H1 (cell line): ENCODE data around the gene MMP1. TPM values are rescaled to one million over a fixed set of nuclear protein-coding genes. Genes with fewer than 3 reads are reported as not detected.

ENCODE experiments used
- CHD2 ChIP-seq: IDR thresholded peaks from 2 replicates; pipeline ENCODE4 v1.6.1; 2012; ENCODE audit warnings: low read length, improper control_type of control experiment
- CTBP2 ChIP-seq: IDR thresholded peaks from 2 replicates; pipeline ENCODE4 v1.7.0; 2011; ENCODE audit warnings: borderline replicate concordance, mild to moderate bottlenecking, moderate library complexity, mixed read lengths, low read length; ENCODE audit not compliant: insufficient read depth, insufficient read length
- GABPA ChIP-seq: IDR thresholded peaks from 2 replicates; pipeline ENCODE4 v1.6.1; 2011; ENCODE audit warnings: mild to moderate bottlenecking, low read length, moderate library complexity, borderline replicate concordance; ENCODE audit not compliant: insufficient read depth
- HDAC2 ChIP-seq, 2 experiments: fragments of 300-600 bp in 1 of 2; sonication (generic) in 1 of 2; IDR thresholded peaks; 2 replicates each; pipeline ENCODE4 v1.6.1; 2011 to 2012; ENCODE audit warnings: low read depth in 2 of 2, low read length in 2 of 2, mild to moderate bottlenecking in 2 of 2, moderate library complexity in 2 of 2, borderline replicate concordance in 1 of 2, inconsistent platforms in 1 of 2
- SIRT6 ChIP-seq: IDR thresholded peaks from one replicate; pipeline ENCODE4 v1.7.1; 2012; ENCODE audit warnings: low read length, inconsistent platforms
- polyA plus RNA-seq, 7 experiments: library from polyadenylated mRNA; depleted of rRNA in 3 of 7; stranded (reverse) in 5 of 7; unstranded in 2 of 7; fragments of >200 nt in 5 of 7; fragments of 200-250 nt in 2 of 7; gene quantifications; 1 replicate in 5 of 7; 2 replicates in 1 of 7; 4 replicates in 1 of 7; pipeline versions ENCODE4 v1.2.1 to v1.2.3, GENCODE V29; 2011 to 2013; ENCODE audit warnings: missing spikeins in 2 of 7, mixed read lengths in 2 of 7
- total RNA-seq: library from RNA; stranded (reverse); fragmentation: NEBNext Ultra II Directional; extraction: Animal tissue kit (Norgen Biotek cat#: 25700); gene quantifications from 2 replicates; pipeline ENCODE4 v1.2.1, GENCODE V29; 2021
- TF ChIP-seq, protein P1 (sequence below): fragments of 300-600 bp; sonication (generic); IDR thresholded peaks from 2 replicates; pipeline ENCODE4 v1.7.1; 2012; ENCODE audit warnings: low read length, moderate library complexity, mild to moderate bottlenecking, inconsistent platforms; ENCODE audit not compliant: insufficient replicate concordance
- TF ChIP-seq, protein P2 (sequence below): IDR thresholded peaks from 2 replicates; pipeline ENCODE4 v1.6.1; 2012; ENCODE audit warnings: low read length, inconsistent platforms

Gene MMP1
- total and polyA plus RNA-seq, 2 of the 8 experiments (the other 6 are each of a cell fraction or from before 2014, with no cell fraction given): not detected

DNA sequence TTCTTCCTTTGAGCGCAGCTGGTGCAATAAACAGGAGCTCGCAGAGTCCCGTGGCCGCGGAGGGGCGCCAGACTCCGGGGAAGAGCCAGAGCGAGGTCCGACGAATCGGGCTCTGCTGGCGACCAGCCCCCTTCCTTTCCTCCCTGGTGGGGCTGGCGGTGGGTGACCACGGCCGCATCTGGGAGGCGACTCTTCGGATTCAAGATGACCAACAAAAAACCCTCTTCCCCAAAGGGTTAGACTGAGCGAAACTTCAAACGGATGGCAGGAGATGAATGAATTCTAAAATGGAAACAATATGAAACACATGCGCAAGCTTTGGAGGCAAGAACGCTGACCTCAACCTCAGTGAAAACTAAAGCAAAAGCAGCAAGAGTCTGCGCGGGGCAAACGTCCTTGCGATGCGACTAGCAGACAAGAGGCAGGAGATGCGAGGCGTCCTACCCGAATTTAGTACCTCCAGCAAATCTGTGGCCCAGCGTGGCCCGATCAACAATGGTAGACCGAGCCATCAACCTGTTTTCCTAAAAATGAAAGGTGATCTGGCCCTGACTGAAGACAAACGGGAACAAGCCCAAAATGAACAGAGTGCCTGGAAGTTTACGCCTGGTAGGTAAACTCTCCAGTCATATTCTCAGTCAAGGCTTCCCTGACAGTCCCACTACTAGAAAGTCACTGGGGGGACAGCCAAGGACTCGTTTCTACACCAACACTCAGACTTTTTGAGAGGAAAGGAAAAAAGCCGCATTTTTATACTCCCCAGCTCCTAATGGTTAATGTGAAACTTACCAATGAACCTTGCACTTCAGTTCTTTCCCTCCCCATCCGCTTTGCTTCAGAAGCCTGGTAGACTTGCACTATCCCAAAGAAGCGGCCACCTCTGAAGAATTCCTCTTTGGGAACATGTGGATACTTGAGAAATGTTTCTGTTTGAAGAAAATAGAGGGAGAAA, 33.8 kb upstream of the MMP1 start (continued):
- TF ChIP-seq, protein P1, sequence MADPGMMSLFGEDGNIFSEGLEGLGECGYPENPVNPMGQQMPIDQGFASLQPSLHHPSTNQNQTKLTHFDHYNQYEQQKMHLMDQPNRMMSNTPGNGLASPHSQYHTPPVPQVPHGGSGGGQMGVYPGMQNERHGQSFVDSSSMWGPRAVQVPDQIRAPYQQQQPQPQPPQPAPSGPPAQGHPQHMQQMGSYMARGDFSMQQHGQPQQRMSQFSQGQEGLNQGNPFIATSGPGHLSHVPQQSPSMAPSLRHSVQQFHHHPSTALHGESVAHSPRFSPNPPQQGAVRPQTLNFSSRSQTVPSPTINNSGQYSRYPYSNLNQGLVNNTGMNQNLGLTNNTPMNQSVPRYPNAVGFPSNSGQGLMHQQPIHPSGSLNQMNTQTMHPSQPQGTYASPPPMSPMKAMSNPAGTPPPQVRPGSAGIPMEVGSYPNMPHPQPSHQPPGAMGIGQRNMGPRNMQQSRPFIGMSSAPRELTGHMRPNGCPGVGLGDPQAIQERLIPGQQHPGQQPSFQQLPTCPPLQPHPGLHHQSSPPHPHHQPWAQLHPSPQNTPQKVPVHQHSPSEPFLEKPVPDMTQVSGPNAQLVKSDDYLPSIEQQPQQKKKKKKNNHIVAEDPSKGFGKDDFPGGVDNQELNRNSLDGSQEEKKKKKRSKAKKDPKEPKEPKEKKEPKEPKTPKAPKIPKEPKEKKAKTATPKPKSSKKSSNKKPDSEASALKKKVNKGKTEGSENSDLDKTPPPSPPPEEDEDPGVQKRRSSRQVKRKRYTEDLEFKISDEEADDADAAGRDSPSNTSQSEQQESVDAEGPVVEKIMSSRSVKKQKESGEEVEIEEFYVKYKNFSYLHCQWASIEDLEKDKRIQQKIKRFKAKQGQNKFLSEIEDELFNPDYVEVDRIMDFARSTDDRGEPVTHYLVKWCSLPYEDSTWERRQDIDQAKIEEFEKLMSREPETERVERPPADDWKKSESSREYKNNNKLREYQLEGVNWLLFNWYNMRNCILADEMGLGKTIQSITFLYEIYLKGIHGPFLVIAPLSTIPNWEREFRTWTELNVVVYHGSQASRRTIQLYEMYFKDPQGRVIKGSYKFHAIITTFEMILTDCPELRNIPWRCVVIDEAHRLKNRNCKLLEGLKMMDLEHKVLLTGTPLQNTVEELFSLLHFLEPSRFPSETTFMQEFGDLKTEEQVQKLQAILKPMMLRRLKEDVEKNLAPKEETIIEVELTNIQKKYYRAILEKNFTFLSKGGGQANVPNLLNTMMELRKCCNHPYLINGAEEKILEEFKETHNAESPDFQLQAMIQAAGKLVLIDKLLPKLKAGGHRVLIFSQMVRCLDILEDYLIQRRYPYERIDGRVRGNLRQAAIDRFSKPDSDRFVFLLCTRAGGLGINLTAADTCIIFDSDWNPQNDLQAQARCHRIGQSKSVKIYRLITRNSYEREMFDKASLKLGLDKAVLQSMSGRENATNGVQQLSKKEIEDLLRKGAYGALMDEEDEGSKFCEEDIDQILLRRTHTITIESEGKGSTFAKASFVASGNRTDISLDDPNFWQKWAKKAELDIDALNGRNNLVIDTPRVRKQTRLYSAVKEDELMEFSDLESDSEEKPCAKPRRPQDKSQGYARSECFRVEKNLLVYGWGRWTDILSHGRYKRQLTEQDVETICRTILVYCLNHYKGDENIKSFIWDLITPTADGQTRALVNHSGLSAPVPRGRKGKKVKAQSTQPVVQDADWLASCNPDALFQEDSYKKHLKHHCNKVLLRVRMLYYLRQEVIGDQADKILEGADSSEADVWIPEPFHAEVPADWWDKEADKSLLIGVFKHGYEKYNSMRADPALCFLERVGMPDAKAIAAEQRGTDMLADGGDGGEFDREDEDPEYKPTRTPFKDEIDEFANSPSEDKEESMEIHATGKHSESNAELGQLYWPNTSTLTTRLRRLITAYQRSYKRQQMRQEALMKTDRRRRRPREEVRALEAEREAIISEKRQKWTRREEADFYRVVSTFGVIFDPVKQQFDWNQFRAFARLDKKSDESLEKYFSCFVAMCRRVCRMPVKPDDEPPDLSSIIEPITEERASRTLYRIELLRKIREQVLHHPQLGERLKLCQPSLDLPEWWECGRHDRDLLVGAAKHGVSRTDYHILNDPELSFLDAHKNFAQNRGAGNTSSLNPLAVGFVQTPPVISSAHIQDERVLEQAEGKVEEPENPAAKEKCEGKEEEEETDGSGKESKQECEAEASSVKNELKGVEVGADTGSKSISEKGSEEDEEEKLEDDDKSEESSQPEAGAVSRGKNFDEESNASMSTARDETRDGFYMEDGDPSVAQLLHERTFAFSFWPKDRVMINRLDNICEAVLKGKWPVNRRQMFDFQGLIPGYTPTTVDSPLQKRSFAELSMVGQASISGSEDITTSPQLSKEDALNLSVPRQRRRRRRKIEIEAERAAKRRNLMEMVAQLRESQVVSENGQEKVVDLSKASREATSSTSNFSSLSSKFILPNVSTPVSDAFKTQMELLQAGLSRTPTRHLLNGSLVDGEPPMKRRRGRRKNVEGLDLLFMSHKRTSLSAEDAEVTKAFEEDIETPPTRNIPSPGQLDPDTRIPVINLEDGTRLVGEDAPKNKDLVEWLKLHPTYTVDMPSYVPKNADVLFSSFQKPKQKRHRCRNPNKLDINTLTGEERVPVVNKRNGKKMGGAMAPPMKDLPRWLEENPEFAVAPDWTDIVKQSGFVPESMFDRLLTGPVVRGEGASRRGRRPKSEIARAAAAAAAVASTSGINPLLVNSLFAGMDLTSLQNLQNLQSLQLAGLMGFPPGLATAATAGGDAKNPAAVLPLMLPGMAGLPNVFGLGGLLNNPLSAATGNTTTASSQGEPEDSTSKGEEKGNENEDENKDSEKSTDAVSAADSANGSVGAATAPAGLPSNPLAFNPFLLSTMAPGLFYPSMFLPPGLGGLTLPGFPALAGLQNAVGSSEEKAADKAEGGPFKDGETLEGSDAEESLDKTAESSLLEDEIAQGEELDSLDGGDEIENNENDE: no peak
- TF ChIP-seq CTBP2 (no peak), CHD2 (no peak), GABPA (no peak), SIRT6 (no peak), HDAC2 (IDR thresholded peaks at IDR 0.05; ENCODE audit: borderline replicate concordance in 1 of 2, low read depth in 2 of 2, low read length in 2 of 2) (no peak)
- TF ChIP-seq, protein P2, sequence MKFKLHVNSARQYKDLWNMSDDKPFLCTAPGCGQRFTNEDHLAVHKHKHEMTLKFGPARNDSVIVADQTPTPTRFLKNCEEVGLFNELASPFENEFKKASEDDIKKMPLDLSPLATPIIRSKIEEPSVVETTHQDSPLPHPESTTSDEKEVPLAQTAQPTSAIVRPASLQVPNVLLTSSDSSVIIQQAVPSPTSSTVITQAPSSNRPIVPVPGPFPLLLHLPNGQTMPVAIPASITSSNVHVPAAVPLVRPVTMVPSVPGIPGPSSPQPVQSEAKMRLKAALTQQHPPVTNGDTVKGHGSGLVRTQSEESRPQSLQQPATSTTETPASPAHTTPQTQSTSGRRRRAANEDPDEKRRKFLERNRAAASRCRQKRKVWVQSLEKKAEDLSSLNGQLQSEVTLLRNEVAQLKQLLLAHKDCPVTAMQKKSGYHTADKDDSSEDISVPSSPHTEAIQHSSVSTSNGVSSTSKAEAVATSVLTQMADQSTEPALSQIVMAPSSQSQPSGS: no peak
